MM.1S (cell line): Measurements from ENCODE around the gene SAA4.

Source experiments
- CTCF ChIP-seq: fragments of 300-600 bp; sonication (generic); IDR thresholded peaks from 2 replicates; pipeline ENCODE4 v1.5.1; 2016; ENCODE audit warnings: antibody characterized with exemption, low read length, mixed read lengths
- EZH2phosphoT487 ChIP-seq: fragments of 300-600 bp; sonication (generic); IDR thresholded peaks from 2 replicates; pipeline ENCODE4 v1.6.1; 2018; ENCODE audit warnings: antibody characterized with exemption, low read length

- TF ChIP-seq CTCF (no peak), EZH2phosphoT487 (no peak)
Measured at GRCh38 chr11:18239655-18240054, 3.1 kb upstream of the SAA4 start.
